Lower leg skin (tissue), 3 donors: ENCODE measurements around the gene CAVIN4.

Experiments used
- POLR2A ChIP-seq, 2 donors: fragments of 450-650 bp; IDR thresholded peaks; one replicate each; pipeline ENCODE4 v1.6.1; 2016 to 2017; ENCODE audit warnings: antibody characterized with exemption in 2 of 2, mild to moderate bottlenecking in 1 of 2, moderate library complexity in 1 of 2
- TF ChIP-seq, protein P1 (sequence below), 3 donors: fragments of 450-650 bp; IDR thresholded peaks; one replicate each; pipeline ENCODE4 v1.5.1; 2016; ENCODE audit warnings: antibody characterized with exemption in 3 of 3, mild to moderate bottlenecking in 3 of 3, moderate library complexity in 2 of 3

DNA sequence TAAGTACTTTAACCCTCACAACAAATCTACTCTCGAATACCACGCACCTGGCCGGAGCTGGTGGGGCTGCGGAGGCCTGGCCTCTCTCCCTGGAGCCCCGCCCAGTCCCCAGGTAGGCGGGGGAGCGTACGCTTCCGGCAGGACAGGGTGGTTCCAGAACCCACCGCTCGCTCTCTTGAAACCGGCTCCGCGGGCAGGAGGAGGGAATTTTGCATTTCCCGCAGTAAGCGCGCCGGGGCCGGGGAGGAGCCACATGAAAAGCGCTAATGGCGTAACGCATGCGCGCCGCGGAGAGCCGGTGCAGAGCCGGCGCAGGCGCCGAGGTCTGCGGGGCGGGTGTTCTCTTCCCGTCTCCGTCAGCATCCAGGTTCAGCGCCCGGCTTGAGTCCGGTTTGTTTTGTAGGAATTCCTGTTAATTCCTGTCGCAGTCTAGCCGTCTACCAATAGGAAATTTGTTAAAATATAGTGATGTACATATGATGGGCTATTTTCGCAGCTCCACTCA lies 20.8 kb downstream of the CAVIN4 start:
- no peak for TF ChIP-seq POLR2A (IDR thresholded peaks at IDR 0.05)
- TF ChIP-seq, protein P1, sequence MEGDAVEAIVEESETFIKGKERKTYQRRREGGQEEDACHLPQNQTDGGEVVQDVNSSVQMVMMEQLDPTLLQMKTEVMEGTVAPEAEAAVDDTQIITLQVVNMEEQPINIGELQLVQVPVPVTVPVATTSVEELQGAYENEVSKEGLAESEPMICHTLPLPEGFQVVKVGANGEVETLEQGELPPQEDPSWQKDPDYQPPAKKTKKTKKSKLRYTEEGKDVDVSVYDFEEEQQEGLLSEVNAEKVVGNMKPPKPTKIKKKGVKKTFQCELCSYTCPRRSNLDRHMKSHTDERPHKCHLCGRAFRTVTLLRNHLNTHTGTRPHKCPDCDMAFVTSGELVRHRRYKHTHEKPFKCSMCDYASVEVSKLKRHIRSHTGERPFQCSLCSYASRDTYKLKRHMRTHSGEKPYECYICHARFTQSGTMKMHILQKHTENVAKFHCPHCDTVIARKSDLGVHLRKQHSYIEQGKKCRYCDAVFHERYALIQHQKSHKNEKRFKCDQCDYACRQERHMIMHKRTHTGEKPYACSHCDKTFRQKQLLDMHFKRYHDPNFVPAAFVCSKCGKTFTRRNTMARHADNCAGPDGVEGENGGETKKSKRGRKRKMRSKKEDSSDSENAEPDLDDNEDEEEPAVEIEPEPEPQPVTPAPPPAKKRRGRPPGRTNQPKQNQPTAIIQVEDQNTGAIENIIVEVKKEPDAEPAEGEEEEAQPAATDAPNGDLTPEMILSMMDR (IDR thresholded peaks at IDR 0.05) = no peak
